ENCODE results near the gene STX1B. TPM values are rescaled to one million over a fixed set of nuclear protein-coding genes. Genes with fewer than 3 reads are reported as not detected.

Gene STX1B
- total RNA-seq, 1 donor from 2014 or later: 11.0 TPM

DNA sequence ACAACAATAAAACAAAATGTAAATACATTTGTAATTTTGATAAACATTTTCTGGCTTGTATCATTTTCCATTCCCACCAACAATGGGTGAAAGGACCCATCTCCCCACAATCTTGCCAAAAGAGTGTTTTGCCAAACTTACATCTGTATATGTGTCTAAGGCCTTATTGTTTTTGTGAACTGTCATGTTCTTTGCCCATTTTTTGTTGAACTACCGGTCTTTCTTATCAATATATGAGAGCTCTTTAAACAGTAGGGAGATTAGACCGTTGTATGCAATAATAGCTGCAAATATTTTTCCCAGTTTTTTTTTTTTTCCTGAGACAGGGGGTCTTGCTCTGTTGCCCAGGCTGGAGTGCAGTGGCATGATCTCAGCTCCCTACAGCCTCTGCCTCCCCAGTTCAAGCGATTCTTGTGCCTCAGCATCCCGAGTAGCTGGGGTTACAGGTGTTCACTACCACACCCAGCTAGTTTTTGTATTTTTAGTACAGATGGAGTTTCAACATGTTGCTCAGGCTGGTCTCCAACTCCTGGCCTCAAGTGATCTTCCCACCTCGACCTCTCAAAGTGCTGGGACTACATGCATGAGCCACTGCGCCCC lies 13.3 kb upstream of the STX1B start:
- Histone ChIP-seq H3K4me3 (ENCODE audit: insufficient read depth, low read depth, low read length) (no peak overlapping the region), H3K9ac (ENCODE audit: low read length) (no peak overlapping the region), H3K27me3 (ENCODE audit: insufficient read depth, low read length) (no peaks in the 10 kb centered on the region), H4K20me1 (ENCODE audit: insufficient read depth, low read length) (no peaks in the 10 kb centered on the region), H2AFZ (ENCODE audit: low read depth, low read length) (no peak overlapping the region), H3K27ac (ENCODE audit: low read depth, low read length) (no peak overlapping the region), H3K4me2 (ENCODE audit: low read length) (no peak overlapping the region), H3K36me3 (ENCODE audit: insufficient read depth, low read length) (no peaks in the 10 kb centered on the region), H3K79me2 (ENCODE audit: insufficient read depth, low read length) (no peaks in the 10 kb centered on the region), H3K9me3 (ENCODE audit: insufficient read depth, low read depth, low read length) (no peaks in the 10 kb centered on the region), H3K4me1 (ENCODE audit: insufficient read depth, low read length) (no peaks in the 10 kb centered on the region)
- TF ChIP-seq, protein P1, sequence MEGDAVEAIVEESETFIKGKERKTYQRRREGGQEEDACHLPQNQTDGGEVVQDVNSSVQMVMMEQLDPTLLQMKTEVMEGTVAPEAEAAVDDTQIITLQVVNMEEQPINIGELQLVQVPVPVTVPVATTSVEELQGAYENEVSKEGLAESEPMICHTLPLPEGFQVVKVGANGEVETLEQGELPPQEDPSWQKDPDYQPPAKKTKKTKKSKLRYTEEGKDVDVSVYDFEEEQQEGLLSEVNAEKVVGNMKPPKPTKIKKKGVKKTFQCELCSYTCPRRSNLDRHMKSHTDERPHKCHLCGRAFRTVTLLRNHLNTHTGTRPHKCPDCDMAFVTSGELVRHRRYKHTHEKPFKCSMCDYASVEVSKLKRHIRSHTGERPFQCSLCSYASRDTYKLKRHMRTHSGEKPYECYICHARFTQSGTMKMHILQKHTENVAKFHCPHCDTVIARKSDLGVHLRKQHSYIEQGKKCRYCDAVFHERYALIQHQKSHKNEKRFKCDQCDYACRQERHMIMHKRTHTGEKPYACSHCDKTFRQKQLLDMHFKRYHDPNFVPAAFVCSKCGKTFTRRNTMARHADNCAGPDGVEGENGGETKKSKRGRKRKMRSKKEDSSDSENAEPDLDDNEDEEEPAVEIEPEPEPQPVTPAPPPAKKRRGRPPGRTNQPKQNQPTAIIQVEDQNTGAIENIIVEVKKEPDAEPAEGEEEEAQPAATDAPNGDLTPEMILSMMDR (IDR thresholded peaks at IDR 0.05; ENCODE audit: insufficient read depth, low read depth, low read length): no peak
- TF ChIP-seq EZH2 (IDR thresholded peaks at IDR 0.05; ENCODE audit: insufficient read depth, low read length): no peak
- peak overlapping the region; percentile 17 for H3K4me3 Mint-ChIP-seq (ENCODE audit: unreplicated experiment)
- DNase-seq (ENCODE audit: low read depth) (no peak), FAIRE-seq (no peak)
- no peak overlapping the region for H3K27ac Mint-ChIP-seq (ENCODE audit: unreplicated experiment)
- H3K9me3 Mint-ChIP-seq (ENCODE audit: unreplicated experiment): no peaks in the 10 kb centered on the region
- H3K4me1 Mint-ChIP-seq (ENCODE audit: low read depth, unreplicated experiment): peaks cover 5% of the 10 kb centered on the region
- H3K27me3 Mint-ChIP-seq (ENCODE audit: low read depth, unreplicated experiment): no peaks in the 10 kb centered on the region
- no peaks in the 10 kb centered on the region for H3K36me3 Mint-ChIP-seq (ENCODE audit: low read depth, unreplicated experiment)

DNA sequence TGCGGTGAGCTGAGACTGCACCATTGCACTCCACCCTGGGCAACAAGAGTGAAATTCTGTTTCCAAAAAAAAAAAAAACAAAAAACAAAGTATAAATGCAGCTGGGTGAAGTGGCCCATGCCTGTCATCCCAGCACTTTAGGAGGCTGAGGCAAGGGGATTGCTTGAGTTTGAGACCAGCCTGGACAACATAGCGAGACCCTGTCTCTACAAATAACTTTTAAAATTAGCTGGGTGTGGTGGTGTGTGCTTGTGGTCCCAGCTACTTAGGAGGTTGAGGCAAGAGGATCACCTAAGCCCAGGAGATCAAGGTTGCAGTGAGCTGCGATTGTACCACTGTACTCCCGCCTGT lies 12.8 kb upstream of the STX1B start:
- Histone ChIP-seq H4K20me1 (ENCODE audit: insufficient read depth, low read length) (no peaks in the 10 kb centered on the region), H3K36me3 (ENCODE audit: insufficient read depth, low read length) (no peaks in the 10 kb centered on the region), H3K27ac (ENCODE audit: low read depth, low read length) (no peak overlapping the region), H3K4me2 (ENCODE audit: low read length) (no peak overlapping the region), H3K4me1 (ENCODE audit: insufficient read depth, low read length) (no peaks in the 10 kb centered on the region), H2AFZ (ENCODE audit: low read depth, low read length) (no peak overlapping the region), H3K9me3 (ENCODE audit: insufficient read depth, low read depth, low read length) (no peaks in the 10 kb centered on the region), H3K27me3 (ENCODE audit: insufficient read depth, low read length) (no peaks in the 10 kb centered on the region), H3K4me3 (ENCODE audit: insufficient read depth, low read depth, low read length) (no peak overlapping the region), H3K79me2 (ENCODE audit: insufficient read depth, low read length) (no peaks in the 10 kb centered on the region), H3K9ac (ENCODE audit: low read length) (no peak overlapping the region)
- no peaks in the 10 kb centered on the region for H3K27me3 Mint-ChIP-seq (ENCODE audit: low read depth, unreplicated experiment)
- no peaks in the 10 kb centered on the region for H3K36me3 Mint-ChIP-seq (ENCODE audit: low read depth, unreplicated experiment)
- TF ChIP-seq, protein P1 (IDR thresholded peaks at IDR 0.05; ENCODE audit: insufficient read depth, low read depth, low read length): no peak
- no peak for TF ChIP-seq EZH2 (IDR thresholded peaks at IDR 0.05; ENCODE audit: insufficient read depth, low read length)
- H3K9me3 Mint-ChIP-seq (ENCODE audit: unreplicated experiment): no peaks in the 10 kb centered on the region
- H3K4me3 Mint-ChIP-seq (ENCODE audit: unreplicated experiment): no peak overlapping the region
- DNase-seq (ENCODE audit: low read depth): no peak
- peaks cover 5% of the 10 kb centered on the region for H3K4me1 Mint-ChIP-seq (ENCODE audit: low read depth, unreplicated experiment)
- no peak overlapping the region for H3K27ac Mint-ChIP-seq (ENCODE audit: unreplicated experiment)
- no peak for FAIRE-seq

DNA sequence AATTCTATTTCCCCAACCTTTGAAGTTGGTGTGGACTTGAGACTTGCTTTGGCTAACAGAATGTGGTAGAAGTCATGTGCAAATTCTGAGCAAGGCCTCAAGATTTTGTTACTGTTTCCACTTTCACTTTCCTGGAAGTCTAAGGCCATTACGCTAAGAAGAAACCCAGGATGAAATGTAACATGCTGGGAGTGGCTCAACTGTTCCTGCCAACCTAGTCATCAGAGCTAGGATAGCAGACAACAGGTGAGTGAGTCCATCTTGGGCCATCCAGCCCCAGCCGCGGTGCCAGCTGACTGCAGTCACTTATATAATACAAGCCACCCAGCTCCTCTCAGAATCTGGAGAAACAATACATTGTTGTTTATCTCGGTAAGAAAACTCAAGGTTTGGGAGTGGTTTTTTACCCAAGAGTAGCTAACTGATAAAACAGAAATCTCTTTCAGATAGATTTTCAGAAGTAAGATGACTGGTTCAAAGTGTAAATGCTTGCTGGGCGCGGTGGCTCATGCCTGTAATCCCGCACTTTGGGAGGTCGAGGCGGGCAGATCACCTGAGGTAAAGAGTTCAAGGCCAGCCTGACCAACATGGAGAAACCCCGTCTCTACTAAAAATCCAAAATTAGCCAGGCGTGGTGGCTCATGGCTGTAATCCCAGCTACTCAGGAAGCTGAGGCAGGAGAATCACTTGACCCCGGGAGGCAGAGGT lies 12.3 kb upstream of the STX1B start:
- H3K4me3 Mint-ChIP-seq (ENCODE audit: unreplicated experiment): no peak overlapping the region
- H3K36me3 Mint-ChIP-seq (ENCODE audit: low read depth, unreplicated experiment): no peaks in the 10 kb centered on the region
- no peak for DNase-seq (ENCODE audit: low read depth)
- no peak overlapping the region for H2AFZ ChIP-seq (ENCODE audit: low read depth, low read length)
- H3K4me2 ChIP-seq (ENCODE audit: low read length): no peak overlapping the region
- peaks cover 5% of the 10 kb centered on the region for H3K4me1 Mint-ChIP-seq (ENCODE audit: low read depth, unreplicated experiment)
- TF ChIP-seq EZH2 (IDR thresholded peaks at IDR 0.05; ENCODE audit: insufficient read depth, low read length): no peak
- H3K79me2 ChIP-seq (ENCODE audit: insufficient read depth, low read length): no peaks in the 10 kb centered on the region
- H3K9me3 ChIP-seq (ENCODE audit: insufficient read depth, low read depth, low read length): no peaks in the 10 kb centered on the region
- H3K27me3 Mint-ChIP-seq (ENCODE audit: low read depth, unreplicated experiment): no peaks in the 10 kb centered on the region
- no peak overlapping the region for H3K4me3 ChIP-seq (ENCODE audit: insufficient read depth, low read depth, low read length)
- no peaks in the 10 kb centered on the region for H3K27me3 ChIP-seq (ENCODE audit: insufficient read depth, low read length)
- H3K9ac ChIP-seq (ENCODE audit: low read length): no peak overlapping the region
- H3K36me3 ChIP-seq (ENCODE audit: insufficient read depth, low read length): no peaks in the 10 kb centered on the region
- no peaks in the 10 kb centered on the region for H3K9me3 Mint-ChIP-seq (ENCODE audit: unreplicated experiment)
- no peak for FAIRE-seq
- H4K20me1 ChIP-seq (ENCODE audit: insufficient read depth, low read length): no peaks in the 10 kb centered on the region
- H3K27ac ChIP-seq (ENCODE audit: low read depth, low read length): no peak overlapping the region
- no peak overlapping the region for H3K27ac Mint-ChIP-seq (ENCODE audit: unreplicated experiment)
- H3K4me1 ChIP-seq (ENCODE audit: insufficient read depth, low read length): no peaks in the 10 kb centered on the region

Measured in astrocyte (in vitro differentiated cells and primary cell).